ENCODE measurements around the gene NALCN.

GRCh38 chr13:101170306-101170705 lies 246.0 kb downstream of the NALCN start:
- no peak for TF ChIP-seq CTCF (IDR thresholded peaks at IDR 0.05)
- TF ChIP-seq POLR2A (IDR thresholded peaks at IDR 0.05): no peak

Data from uterus (tissue), 2 donors.